Fibroblast of lung (primary cell): ENCODE results near the gene DOC2A. TPM values are rescaled to one million over a fixed set of nuclear protein-coding genes. Genes with fewer than 3 reads are reported as not detected.

ENCODE experiments used
- DNase-seq, 2 donors: peaks; one replicate each; pipeline versions ENCODE4 v3.0.0 to v3.0.0-alpha.2; 2010; ENCODE audit warnings: low read depth in 2 of 2
- H2AFZ ChIP-seq: 2 replicates; pipeline ENCODE4 v1.5.1; 2012; ENCODE audit warnings: low read length, control low read depth, inconsistent platforms
- H3K27ac ChIP-seq: 2 replicates; pipeline ENCODE4 v1.5.1; 2011; ENCODE audit warnings: low read length, control low read depth; ENCODE audit not compliant: insufficient read depth
- H3K27me3 ChIP-seq: 2 replicates; pipeline ENCODE4 v1.5.1; 2011; ENCODE audit warnings: mild to moderate bottlenecking, low read length; ENCODE audit not compliant: control insufficient read depth, insufficient read depth
- H3K36me3 ChIP-seq: 2 replicates; pipeline ENCODE4 v1.5.1; 2011; ENCODE audit warnings: low read length; ENCODE audit not compliant: control insufficient read depth, insufficient read depth
- H3K4me1 ChIP-seq: 2 replicates; pipeline ENCODE4 v1.5.1; 2011; ENCODE audit warnings: low read length; ENCODE audit not compliant: control insufficient read depth, insufficient read depth; ENCODE audit errors: extremely low read depth
- H3K4me2 ChIP-seq: 2 replicates; pipeline ENCODE4 v1.5.1; 2011; ENCODE audit warnings: low read length, control low read depth; ENCODE audit not compliant: insufficient read depth; ENCODE audit errors: extremely low read depth
- H3K4me3 ChIP-seq, 4 experiments: fragments of 200-600 bp in 1 of 4; sonication (generic) in 1 of 4; replicated peaks in 1 of 4; 2 replicates each; pipeline ENCODE4 v1.5.1; 2011 to 2016; ENCODE audit warnings: low read length in 4 of 4, low read depth in 3 of 4, mild to moderate bottlenecking in 3 of 4, control low read depth in 2 of 4, inconsistent platforms in 1 of 4, mixed read lengths in 1 of 4; ENCODE audit not compliant: insufficient read depth in 1 of 4; ENCODE audit errors: control extremely low read depth in 1 of 4
- H3K79me2 ChIP-seq: 2 replicates; pipeline ENCODE4 v1.5.1; 2012; ENCODE audit warnings: mild to moderate bottlenecking, low read length, inconsistent platforms; ENCODE audit not compliant: control insufficient read depth, insufficient read depth
- H3K9ac ChIP-seq: 2 replicates; pipeline ENCODE4 v1.5.1; 2011; ENCODE audit warnings: mild to moderate bottlenecking, low read length, control low read depth; ENCODE audit not compliant: insufficient read depth
- H3K9me3 ChIP-seq: 2 replicates; pipeline ENCODE4 v1.5.1; 2012; ENCODE audit warnings: low read depth, low read length; ENCODE audit not compliant: control insufficient read depth, insufficient read depth
- H4K20me1 ChIP-seq: 2 replicates; pipeline ENCODE4 v1.5.1; 2011; ENCODE audit warnings: low read length; ENCODE audit not compliant: control insufficient read depth, insufficient read depth; ENCODE audit errors: extremely low read depth
- EZH2 ChIP-seq: IDR thresholded peaks from 2 replicates; pipeline ENCODE4 v1.5.1; 2012; ENCODE audit warnings: low read length, control low read depth, mild to moderate bottlenecking; ENCODE audit errors: missing control alignments
- polyA plus RNA-seq, 2 donors: library from polyadenylated mRNA; depleted of rRNA in 1 of 2; stranded (reverse) in 1 of 2; unstranded in 1 of 2; fragments of >200 nt; gene quantifications; 2 replicates each; pipeline ENCODE4 v1.2.1, GENCODE V29; 2011 to 2012; ENCODE audit warnings: missing spikeins in 1 of 2
- total RNA-seq: library from RNA; depleted of rRNA; stranded (reverse); fragments of >200 nt; gene quantifications from 2 replicates; pipeline ENCODE4 v1.2.1, GENCODE V29; 2014
- TF ChIP-seq, protein P1 (sequence below), 2 donors: IDR thresholded peaks in 1 of 2; conservative IDR thresholded peaks in 1 of 2; 1 replicate in 1 of 2; 2 replicates in 1 of 2; pipeline ENCODE4 v1.5.1; 2011 to 2012; ENCODE audit warnings: low read length in 2 of 2, control low read depth in 1 of 2, inconsistent platforms in 1 of 2, low read depth in 1 of 2, mild to moderate bottlenecking in 1 of 2

Gene DOC2A
- total and polyA plus RNA-seq, 2 donors (not counting 1 experiment from before 2014, with no cell fraction given) = 0.03 to 0.33 TPM

DNA sequence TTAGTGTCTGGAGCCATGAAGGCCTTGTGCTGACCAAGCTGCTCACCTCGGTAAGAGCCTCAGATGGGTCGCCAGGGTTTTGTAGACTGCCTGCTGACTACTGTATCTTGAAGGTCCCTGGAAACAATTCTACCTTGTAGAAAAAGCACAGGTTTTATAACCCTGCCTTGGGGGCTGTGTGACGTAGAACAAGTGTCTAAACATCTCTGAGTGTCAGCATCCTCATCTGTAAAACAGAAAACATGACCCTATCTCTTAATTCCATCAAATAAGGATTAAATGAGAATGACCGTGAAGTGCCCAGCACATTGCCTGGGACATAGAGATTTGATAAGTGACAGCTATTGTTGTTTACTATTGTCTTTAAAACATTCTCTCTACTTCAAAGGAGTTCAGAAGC is 42.6 kb downstream of the DOC2A start:
- no peak overlapping the region for H2AFZ ChIP-seq

DNA sequence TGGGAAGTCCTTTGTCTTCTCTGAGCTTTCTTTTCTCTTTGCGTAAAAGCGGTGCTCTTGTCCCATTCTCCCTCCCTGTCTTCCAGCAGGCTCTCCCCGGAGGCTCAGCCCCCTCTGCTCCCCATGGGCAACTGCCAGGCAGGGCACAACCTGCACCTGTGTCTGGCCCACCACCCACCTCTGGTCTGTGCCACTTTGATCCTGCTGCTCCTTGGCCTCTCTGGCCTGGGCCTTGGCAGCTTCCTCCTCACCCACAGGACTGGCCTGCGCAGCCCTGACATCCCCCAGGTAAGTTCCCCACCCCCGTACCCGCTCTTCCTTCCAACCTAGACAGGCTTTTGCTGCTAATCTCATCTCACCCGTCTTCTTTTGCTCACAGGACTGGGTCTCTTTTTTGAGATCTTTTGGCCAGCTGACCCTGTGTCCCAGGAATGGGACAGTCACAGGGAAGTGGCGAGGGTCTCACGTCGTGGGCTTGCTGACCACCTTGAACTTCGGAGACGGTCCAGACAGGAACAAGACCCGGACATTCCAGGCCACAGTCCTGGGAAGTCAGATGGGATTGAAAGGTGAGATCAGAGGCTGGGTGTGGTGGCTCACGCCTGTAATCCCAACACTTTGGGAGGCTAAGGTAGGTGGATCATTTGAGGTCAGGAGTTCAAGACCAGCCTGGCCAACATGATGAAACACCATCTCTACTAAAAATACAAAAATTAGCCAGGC is 47.6 kb downstream of the DOC2A start:
- Histone ChIP-seq H3K27ac (peak overlapping the region; percentile 65), H3K9me3 (no peaks in the 10 kb centered on the region), H3K36me3 (peaks cover 2% of the 10 kb centered on the region), H2AFZ (no peak overlapping the region), H3K9ac (no peak overlapping the region), H3K79me2 (no peaks in the 10 kb centered on the region), H3K4me3 (peak overlapping the region; percentile 72 to 83 (median 80)), H4K20me1 (no peaks in the 10 kb centered on the region), H3K4me2 (peak overlapping the region; percentile 99), H3K27me3 (no peaks in the 10 kb centered on the region), H3K4me1 (no peaks in the 10 kb centered on the region)
- no peak for TF ChIP-seq EZH2
- TF ChIP-seq, protein P1, sequence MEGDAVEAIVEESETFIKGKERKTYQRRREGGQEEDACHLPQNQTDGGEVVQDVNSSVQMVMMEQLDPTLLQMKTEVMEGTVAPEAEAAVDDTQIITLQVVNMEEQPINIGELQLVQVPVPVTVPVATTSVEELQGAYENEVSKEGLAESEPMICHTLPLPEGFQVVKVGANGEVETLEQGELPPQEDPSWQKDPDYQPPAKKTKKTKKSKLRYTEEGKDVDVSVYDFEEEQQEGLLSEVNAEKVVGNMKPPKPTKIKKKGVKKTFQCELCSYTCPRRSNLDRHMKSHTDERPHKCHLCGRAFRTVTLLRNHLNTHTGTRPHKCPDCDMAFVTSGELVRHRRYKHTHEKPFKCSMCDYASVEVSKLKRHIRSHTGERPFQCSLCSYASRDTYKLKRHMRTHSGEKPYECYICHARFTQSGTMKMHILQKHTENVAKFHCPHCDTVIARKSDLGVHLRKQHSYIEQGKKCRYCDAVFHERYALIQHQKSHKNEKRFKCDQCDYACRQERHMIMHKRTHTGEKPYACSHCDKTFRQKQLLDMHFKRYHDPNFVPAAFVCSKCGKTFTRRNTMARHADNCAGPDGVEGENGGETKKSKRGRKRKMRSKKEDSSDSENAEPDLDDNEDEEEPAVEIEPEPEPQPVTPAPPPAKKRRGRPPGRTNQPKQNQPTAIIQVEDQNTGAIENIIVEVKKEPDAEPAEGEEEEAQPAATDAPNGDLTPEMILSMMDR (conservative IDR thresholded peaks at IDR 0.05 in 1 of 2, IDR thresholded peaks at IDR 0.05 in 1 of 2; ENCODE audit: low read depth in 1 of 2, low read length in 2 of 2) = no peak
- DNase-seq = no peak

More for the DNA sequence above, 42.6 kb downstream of the DOC2A start:
- Histone ChIP-seq H3K4me3 (no peak overlapping the region), H3K36me3 (peaks cover 7% of the 10 kb centered on the region), H3K27ac (no peak overlapping the region), H4K20me1 (no peaks in the 10 kb centered on the region), H3K79me2 (no peaks in the 10 kb centered on the region), H3K4me1 (no peaks in the 10 kb centered on the region), H3K4me2 (no peak overlapping the region), H3K9ac (no peak overlapping the region), H3K27me3 (no peaks in the 10 kb centered on the region), H3K9me3 (no peaks in the 10 kb centered on the region)
- DNase-seq = no peak
- TF ChIP-seq, protein P1 (conservative IDR thresholded peaks at IDR 0.05 in 1 of 2, IDR thresholded peaks at IDR 0.05 in 1 of 2; ENCODE audit: low read depth in 1 of 2, low read length in 2 of 2) = no peak
- TF ChIP-seq EZH2 = no peak

DNA sequence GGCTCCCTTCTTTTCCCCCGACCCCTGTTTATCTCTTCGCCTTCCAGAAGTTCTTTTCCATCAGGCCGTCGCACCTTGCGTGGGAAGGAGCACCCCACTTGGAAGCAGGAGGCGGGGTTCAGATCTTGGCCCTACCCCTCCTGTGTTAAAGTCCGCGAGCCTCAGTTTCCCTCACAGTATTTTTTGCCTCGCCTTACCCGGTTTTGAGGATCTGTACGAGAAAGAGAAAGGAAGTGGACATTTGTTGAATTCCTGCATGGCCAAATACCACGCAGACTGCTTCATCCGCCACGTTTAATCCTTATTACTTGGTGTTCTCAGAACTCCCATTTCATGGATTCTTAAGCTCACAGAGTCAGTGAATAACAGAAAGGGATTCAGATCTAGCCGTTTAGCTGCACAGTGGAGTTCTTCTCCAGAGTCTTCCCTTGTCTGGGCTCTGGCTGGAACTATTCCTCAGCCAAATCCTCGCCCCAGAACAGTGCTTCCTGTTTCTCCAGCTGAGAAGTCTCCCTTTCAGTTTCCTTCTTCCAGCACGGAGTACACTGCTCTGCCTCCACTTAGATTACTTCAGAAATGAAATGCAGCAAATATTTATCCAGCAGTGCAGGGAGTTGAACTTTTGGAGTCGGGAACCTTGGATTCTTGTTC is 48.4 kb downstream of the DOC2A start:
- Histone ChIP-seq H3K4me1 (no peaks in the 10 kb centered on the region), H2AFZ (peak overlapping the region; percentile 58), H3K27ac (peak overlapping the region; percentile 65), H3K79me2 (no peaks in the 10 kb centered on the region), H3K4me2 (peak overlapping the region; percentile 99), H3K4me3 (peak overlapping the region; percentile 72 to 83 (median 80)), H3K9ac (peak overlapping the region; percentile 81), H3K36me3 (no peaks in the 10 kb centered on the region), H3K9me3 (no peaks in the 10 kb centered on the region), H4K20me1 (no peaks in the 10 kb centered on the region), H3K27me3 (no peaks in the 10 kb centered on the region)
- peak in 1 of 2 donors; percentile 48 for DNase-seq
- TF ChIP-seq, protein P1 (conservative IDR thresholded peaks at IDR 0.05 in 1 of 2, IDR thresholded peaks at IDR 0.05 in 1 of 2; ENCODE audit: low read depth in 1 of 2, low read length in 2 of 2) = no peak
